GM21529 (cell line): Measurements from ENCODE around the gene DACT1.

Experiments
- ATAC-seq: cut with Tn5 transposase; IDR thresholded peaks from one replicate; pipeline ENCODE4 v1.9.1; 2021; ENCODE audit not compliant: unreplicated experiment

Gene DACT1

GRCh38 chr14:58635091-58635830 lies 2.5 kb upstream of the DACT1 start:
- no peak for ATAC-seq

DNA sequence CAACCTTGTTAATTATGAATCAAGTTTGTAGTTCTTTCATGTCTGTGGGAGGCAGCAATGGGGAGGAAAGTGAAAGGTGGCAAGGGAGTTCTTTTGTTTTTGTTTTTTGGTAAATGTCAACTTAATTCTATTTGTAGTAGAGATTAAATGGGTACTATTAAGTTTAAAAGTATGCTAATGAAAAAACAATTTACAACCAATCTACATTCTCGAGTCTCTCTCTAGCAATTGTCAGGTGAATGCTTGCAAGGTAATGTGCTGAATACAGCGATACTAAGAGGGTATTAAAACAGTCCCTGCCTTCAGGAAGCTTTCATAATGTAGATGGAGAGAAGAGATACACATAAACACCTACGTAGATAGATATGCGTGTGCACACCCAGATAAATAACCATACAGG lies 1.6 kb upstream of the DACT1 start:
- no peak for ATAC-seq

DNA sequence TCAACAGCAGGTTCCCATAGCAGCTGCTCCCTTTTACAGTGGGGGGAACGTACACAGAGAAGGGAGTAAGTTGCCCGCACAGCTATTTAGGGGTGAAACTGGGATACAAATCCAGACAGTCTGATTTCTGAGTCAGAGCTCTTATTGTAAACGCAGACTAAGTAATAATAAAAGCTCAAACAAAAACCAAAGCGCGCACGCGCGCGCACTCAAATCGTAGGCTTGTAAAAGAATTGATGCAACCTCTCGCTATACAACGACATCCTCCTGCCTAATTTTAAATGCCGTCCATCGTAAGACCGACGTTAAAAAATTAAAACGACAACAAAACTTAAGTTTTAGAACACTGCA lies 747 bp upstream of the DACT1 start:
- no peak for ATAC-seq

- peak; percentile 18 for ATAC-seq
Measured at GRCh38 chr14:58638231-58639197, 752 bp downstream of the DACT1 start.

DNA sequence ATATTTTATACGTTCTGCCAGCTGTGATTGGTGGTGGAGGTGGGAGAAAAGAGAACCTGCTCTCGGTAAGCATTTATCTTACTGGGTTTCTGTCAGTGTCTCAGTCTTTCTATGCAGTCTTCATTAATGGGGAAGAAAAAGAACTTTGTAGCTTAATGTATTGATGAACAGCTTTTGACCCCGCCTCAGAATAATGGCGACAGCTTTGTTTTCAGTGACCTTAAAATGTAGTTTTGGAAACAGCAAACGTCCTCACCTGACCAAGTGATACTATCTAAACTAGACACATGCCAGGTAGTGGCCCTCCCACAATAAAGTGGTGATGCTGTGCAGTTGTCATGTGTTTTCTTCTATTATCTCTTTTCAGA lies 1.4 kb downstream of the DACT1 start:
- ATAC-seq = no peak

DNA sequence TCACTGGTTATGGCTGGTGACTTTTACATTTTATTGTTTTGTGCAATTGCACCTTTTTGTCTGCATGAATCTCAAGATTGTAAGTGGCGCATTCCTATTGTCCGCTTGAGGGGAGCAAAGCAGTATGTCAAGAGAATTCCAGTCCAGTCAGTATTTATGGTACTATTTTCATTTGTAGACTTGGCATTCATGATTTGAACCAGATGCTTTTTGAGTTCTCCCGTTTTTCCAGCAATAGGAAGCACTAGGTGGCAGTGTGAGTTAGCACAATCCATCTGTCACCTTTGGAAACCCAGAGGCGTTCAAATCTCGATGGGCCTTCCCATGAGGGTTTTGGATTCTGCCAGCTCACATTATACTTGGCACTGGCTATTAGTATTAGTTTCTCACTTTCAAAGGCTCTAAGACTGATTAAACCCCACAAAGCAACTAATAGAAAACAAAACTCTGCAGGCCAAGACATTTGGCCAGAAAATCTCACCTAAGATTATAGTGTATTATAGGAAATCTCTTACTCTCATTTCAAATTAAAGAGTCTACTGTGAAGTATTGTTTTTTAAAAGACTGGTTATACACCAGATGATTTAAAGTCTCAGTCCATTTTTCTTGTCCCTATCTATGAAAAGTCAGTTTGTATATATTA lies 2.2 kb downstream of the DACT1 start:
- no peak for ATAC-seq

- no peak for ATAC-seq
Measured at GRCh38 chr14:58640959-58641358, 3.2 kb downstream of the DACT1 start.

- no peak for ATAC-seq
Measured at GRCh38 chr14:58641509-58641908, 3.7 kb downstream of the DACT1 start.

DNA sequence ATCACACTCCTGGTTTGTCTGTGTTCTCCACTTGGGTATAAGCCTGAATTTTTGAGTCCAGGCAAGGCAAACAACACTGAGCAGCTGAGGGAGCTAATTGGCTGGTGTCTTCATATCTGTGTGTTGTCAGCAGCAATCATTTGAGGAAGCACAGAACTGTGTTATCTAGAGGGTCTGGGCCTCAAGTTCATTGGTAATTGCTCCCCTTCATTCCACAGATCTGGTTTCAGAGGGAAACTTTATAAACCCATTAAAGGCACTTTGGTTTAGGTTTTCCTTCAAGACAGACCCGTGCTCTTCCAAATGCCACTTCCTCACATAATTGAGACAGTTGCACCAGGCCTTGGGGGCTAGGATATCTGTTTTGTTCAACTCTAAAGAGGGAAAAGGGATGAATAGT lies 5.6 kb downstream of the DACT1 start:
- no peak for ATAC-seq

DNA sequence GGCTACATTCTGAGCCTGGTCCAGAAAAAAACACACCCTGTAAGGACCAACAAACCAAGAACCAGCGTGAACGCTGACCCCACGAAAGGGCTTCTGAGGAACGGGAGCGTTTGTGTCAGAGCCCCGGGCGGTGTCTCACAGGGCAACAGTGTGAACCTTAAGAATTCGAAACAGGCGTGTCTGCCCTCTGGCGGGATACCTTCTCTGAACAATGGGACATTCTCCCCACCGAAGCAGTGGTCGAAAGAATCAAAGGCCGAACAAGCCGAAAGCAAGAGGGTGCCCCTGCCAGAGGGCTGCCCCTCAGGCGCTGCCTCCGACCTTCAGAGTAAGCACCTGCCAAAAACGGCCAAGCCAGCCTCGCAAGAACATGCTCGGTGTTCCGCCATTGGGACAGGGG lies 7.9 kb downstream of the DACT1 start:
- ATAC-seq = no peak

DNA sequence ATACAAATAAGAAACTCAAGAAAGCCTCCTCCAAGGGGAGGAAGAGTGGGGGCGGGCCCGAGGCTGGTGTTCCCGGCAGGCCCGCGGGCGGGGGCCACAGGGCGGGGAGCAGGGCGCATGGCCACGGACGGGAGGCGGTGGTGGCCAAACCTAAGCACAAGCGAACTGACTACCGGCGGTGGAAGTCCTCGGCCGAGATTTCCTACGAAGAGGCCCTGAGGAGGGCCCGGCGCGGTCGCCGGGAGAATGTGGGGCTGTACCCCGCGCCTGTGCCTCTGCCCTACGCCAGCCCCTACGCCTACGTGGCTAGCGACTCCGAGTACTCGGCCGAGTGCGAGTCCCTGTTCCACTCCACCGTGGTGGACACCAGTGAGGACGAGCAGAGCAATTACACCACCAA lies 8.7 kb downstream of the DACT1 start:
- no peak for ATAC-seq

GRCh38 chr14:58647777-58648176 lies 10.0 kb downstream of the DACT1 start:
- ATAC-seq = no peak

- ATAC-seq = no peak
Measured at GRCh38 chr14:58650857-58651256, 13.1 kb downstream of the DACT1 start.

DNA sequence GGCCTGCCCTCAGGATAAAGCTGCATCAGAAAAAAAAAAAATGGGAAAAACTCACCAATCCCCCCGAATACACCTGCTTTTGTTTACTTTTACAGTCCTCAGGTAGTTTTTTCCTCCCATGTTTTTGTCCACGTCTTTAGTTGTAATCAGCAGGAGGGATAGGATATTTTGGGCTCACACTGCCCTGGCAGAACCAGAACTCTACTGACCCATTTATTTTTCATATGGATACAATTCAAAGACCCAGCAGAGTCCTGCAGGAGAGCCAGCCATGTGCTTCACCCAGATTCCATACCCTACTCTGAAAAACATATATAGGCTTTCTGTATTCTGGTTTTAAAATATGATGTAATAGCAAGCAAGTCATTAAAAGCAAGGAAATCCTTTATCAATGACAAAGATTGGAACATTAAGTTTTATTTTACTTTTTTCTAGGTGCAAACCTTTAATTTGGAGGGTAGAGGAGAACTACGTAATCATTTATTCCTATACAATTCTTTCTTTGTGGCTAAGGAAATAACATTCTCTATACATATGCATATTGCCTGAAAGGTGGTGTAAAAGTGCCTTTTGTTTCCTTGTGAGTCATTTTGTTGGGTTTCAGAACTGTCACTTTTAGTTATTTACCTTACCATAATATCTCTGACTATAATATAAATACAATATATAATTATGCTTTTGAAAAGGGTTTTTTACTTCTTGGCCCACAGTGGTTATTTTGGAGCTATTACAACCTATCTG lies 19.1 kb downstream of the DACT1 start:
- no peak for ATAC-seq

GRCh38 chr14:58659061-58659460 lies 21.3 kb downstream of the DACT1 start:
- no peak for ATAC-seq

GRCh38 chr14:58659846-58660245 lies 22.1 kb downstream of the DACT1 start:
- ATAC-seq = no peak

- ATAC-seq = no peak
Measured at GRCh38 chr14:58660407-58660806, 22.6 kb downstream of the DACT1 start.

- no peak for ATAC-seq
Measured at GRCh38 chr14:58662018-58662417, 24.3 kb downstream of the DACT1 start.

DNA sequence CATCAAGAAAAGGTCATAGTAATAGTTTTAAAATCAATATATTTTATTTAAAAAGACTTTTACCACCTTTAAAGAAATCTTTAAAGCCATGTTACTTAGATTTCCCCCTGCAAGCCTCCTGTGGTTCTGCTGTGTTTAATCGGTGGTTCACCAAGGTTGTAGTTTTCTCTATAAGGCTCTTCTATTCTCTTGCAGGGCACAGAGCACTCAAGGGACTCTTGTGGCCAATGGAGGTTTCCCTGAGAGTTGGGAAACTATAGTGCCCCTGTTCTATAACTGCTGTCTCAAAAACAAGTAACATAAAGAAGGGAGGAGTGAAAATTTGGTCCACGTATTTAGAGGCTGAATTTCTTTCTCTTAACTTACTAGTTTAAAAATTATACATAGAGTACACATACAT lies 25.0 kb downstream of the DACT1 start:
- ATAC-seq = no peak

DNA sequence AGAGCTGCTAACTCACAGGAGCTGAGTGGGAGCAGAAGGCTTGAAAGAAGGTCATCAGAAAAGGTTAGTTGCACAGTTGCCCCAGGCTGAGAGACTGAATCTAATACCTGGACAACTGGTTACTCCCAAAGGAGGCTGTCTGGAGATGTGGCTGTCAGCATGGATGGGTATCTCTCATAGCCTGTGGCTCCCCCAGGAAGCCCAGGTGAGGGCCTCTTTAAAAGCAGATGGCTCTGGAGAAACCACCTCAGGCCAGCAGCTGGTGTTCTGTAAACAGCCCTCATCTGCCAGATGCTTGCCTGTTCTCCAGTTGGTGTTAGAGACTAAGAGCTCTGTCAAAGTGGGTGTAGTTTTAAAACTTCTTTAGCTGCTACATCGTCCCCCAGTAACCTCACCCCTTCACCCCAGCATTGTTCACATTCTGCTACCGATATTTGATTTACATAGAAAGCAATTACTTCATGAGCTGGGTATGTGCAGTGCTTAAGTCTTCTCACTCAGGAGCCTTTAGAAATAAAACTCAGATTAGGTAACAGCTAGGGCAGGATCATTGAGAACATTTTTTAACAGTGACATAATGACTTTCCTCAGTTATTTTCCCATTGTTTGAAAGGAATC lies 25.8 kb downstream of the DACT1 start:
- ATAC-seq = no peak
